Measurements from ENCODE around the gene KRTAP19-1.
"Not testable (repeated sequence)": the region's sequence is repeated elsewhere in the genome, so short reads cannot be mapped to it uniquely, and the experiment has no call there.

The KRTAP19-1 gene

GRCh38 chr21:30480145-30480544 lies at the start of gene KRTAP19-1:
KRTAP19-1 (minus strand) TSS chr21:30480367; CDS start chr21:30480317, 50 bp downstream.
- DNase-seq = no peak

GRCh38 chr21:30518876-30519275 lies 38.7 kb upstream of the KRTAP19-1 start:
- no peak for DNase-seq

DNA sequence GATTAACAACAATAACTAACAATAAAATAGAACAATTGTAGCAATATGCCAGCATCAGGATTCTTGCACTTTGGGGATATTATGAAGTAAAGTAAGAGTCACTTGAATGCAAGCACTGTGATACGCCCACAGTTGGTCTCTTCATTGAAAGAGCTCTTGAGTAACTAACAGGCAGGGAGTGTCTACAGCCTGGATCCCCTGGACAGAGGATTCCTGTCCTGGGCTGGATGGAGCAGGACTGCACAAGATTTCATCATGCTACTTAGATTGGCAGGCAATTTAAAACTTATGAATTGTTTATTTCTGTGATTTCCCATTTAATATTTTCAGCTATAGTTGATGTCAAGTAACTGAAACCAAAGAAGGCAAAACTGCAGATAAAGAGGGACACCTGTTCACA lies 35.5 kb upstream of the KRTAP19-1 start:
- DNase-seq = no peak

- DNase-seq = not testable (repeated sequence)
Observed at GRCh38 chr21:30505621-30506205, 25.5 kb upstream of the KRTAP19-1 start.

GRCh38 chr21:30502041-30502440 lies 21.9 kb upstream of the KRTAP19-1 start, which contains the start of gene KRTAP19-5:
KRTAP19-5 (minus strand) TSS chr21:30502141; CDS start chr21:30502090, 51 bp downstream.
- no peak for DNase-seq

- DNase-seq = no peak
Observed at GRCh38 chr21:30497065-30497464, 16.9 kb upstream of the KRTAP19-1 start, which contains the start of gene KRTAP19-4. KRTAP19-4 (minus strand) TSS chr21:30497165; CDS start chr21:30497110, 55 bp downstream.

- DNase-seq = no peak
Observed at GRCh38 chr21:30491963-30492428, 11.8 kb upstream of the KRTAP19-1 start, which contains the start of gene KRTAP19-3. KRTAP19-3 (minus strand) TSS chr21:30492013; CDS start chr21:30491957, 56 bp downstream.

DNA sequence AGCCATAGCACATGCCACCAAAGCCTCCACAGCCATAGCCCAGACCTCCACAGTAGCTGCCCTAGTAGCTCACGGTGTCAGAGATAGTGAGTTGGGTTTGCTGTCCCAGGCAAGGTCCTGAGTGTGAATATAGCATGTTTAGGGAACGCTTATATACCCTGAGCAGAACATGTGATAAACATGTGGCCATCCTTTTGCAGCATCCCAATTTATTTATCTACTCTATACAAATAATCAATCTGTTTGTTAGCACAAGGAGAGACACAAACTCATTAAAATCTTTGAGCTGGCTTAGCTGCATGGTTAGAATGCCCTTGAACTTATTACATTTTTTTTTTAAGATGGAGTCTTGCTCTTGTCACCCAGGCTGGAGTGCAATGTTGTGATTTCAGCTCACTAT lies 7.2 kb upstream of the KRTAP19-1 start, which contains the start of gene KRTAP19-2:
TSS of gene KRTAP19-2 (minus strand) at position 101 of the 400 bp plus-strand sequence. CDS start at position 13, 88 bp downstream.
- no peak for DNase-seq

- DNase-seq = no peak
Observed at GRCh38 chr21:30486180-30486579, 6.0 kb upstream of the KRTAP19-1 start.

GRCh38 chr21:30482130-30482529 lies 2.0 kb upstream of the KRTAP19-1 start:
- DNase-seq = no peak

GRCh38 chr21:30479259-30479658 lies 908 bp downstream of the KRTAP19-1 start:
- no peak for DNase-seq

GRCh38 chr21:30478004-30478403 lies 2.2 kb downstream of the KRTAP19-1 start:
- no peak for DNase-seq

GRCh38 chr21:30468900-30469714 lies 11.1 kb downstream of the KRTAP19-1 start:
- no peak for DNase-seq

GRCh38 chr21:30463713-30464112 lies 16.5 kb downstream of the KRTAP19-1 start:
- no peak for DNase-seq

DNA sequence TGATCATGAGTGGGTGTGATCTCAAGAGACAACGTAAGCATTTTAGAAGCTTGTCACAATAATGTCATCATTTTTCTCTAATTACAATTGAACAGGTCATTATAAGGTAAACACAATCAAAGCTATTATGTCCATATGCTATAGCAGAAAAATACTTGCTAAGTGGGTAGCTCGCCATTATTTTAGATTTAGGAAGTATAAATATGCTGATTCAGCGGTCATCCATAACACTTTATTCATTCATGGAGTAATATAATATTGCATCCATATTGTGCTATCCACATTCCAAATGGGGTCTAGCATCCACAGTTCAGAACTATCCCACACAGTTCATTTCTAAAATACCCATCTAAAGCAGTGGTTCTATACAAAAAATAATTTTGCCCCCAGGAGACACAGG lies 31.7 kb downstream of the KRTAP19-1 start:
- DNase-seq = no peak

DNA sequence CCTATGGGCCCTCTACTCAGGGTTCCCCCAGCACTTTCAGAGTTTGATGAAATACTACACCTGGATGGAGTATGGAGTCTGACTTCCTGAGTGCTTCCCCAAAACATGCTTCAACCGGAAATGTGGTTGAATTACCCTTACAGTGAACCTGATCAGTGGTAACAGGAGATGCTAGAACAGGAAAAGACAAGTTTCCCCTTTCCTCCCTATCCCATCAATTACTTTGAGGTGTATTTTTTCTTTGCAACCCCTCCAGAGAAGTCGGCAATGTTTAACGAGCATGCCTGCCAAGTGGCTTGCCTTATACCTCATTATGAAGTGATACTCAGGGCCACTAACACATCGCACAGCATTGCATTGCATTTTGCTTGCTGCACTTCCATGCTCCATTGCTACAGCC lies 33.1 kb downstream of the KRTAP19-1 start:
- no peak for DNase-seq

DNA sequence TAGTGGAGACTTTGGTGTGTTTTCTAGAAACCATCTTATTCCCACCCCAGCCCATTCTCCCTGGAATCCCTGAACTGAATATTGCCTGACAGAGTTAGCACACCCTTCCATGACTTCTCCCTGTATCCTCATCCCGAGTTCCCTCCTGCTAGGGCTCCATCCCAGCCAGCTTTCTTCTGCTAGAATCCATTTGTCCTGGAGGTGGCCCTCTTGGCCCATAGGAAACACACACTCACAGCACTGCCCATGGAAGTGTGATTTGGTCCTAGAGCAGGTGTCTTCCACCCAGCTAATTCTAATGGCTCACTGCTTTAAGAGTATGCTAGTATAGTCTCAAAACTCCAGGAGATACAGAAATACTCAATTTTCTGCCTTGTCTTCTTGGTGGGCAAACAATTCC lies 36.0 kb downstream of the KRTAP19-1 start:
- no peak for DNase-seq

DNA sequence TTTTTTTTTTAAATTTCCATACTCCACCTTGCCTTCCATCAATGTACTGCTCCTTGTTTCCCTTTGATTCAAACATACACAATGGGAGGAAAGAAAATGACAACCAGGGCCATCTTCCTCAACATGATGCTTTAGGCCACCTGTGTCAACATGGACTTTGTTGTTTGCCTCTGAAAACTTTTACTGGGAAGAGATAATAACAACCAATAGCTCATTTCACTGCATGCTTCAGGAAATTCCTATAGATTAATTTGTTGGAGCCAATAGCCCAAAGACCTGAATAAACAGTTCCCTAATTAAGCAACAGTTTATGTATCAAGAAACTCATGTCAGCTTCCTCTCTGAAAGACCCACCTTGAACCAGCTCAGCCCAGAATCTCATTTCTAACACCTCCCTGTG lies 36.9 kb downstream of the KRTAP19-1 start:
- DNase-seq = no peak

DNA sequence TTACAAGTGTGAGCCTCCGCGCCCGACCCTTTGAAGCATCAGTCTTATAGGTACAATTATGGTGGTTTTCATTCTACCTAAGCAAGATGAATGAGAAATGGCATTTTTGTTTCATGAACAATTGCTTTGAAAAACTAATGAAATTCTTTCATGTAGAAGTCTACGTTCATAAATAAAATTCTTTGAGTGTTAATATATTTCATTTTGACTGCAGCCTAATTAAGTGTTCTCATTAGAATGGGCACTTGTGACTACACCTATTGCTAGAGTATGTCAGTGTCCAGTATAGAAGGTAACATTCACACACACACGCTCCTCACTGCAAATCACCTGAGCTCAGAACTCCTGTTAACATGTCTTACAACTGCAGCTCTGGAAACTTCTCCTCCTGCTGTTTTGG lies 40.2 kb downstream of the KRTAP19-1 start, which contains the start of gene KRTAP15-1:
TSS of gene KRTAP15-1 (plus strand) at position 301 of the 400 bp plus-strand sequence. CDS start at position 354, 53 bp downstream.
- no peak for DNase-seq

GRCh38 chr21:30437010-30437565 lies 43.1 kb downstream of the KRTAP19-1 start:
- no peak for DNase-seq

GRCh38 chr21:30434033-30434631 lies 46.0 kb downstream of the KRTAP19-1 start:
- DNase-seq = peak; percentile 7

DNA sequence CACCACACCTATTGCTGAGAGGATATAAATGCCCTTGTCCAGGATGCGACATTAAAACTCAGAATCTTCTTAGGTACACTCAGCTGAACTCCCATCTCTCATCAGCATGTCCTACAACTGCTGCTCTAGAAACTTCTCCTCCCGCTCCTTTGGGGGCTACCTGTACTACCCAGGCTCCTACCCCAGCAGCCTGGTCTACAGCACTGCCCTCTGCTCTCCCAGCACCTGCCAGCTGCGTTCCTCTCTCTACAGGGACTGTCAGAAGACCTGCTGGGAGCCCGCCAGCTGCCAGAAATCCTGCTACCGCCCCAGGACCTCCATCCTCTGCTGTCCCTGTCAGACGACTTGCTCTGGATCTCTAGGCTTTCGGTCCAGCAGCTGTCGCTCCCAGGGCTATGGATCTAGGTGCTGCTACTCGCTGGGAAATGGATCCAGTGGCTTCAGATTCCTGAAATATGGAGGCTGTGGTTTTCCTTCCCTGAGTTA lies 50.0 kb downstream of the KRTAP19-1 start, which contains the start of gene KRTAP13-4:
TSS of gene KRTAP13-4 (plus strand) at position 51 of the 486 bp plus-strand sequence. CDS start at position 107, 56 bp downstream.
- DNase-seq = no peak

Measured in stimulated activated CD4-positive, alpha-beta T cell treated with anti-CD3 and anti-CD28 coated beads, Interleukin-4, amount 100 ng/mL, for 24 hours (primary cell).